ENCODE measurements around the gene PDE7B.

Gene PDE7B

DNA sequence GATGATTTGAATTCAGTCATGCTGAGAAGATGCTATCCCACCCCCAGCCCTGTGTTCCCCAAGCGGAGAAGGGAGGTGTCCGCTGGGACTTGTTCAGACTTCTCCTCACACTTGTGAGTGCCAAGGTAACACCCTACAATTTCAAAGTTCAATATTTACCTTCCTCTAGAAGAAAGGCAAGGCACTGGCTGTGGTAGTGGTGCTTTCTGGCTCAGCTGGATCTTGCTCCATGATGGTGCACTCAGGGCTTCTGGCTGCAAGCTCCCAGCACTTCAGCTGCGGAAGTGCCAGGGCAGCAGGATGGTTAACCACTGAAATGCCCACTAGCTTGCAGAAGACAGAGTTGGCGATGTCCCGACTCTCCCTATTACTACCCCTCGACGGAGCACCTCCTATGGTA is 263.2 kb downstream of the PDE7B start:
- H3K4me3 ChIP-seq (replicated peaks; ENCODE audit: low read depth, low read length), result no peak overlapping the region
- DNase-seq (ENCODE audit: extremely low read depth, insufficient read length), result no peak
- TF ChIP-seq CTCF (IDR thresholded peaks at IDR 0.05; ENCODE audit: insufficient read depth, low read length, poor library complexity, severe bottlenecking), result no peak
- H3K36me3 ChIP-seq (ENCODE audit: control insufficient read depth, insufficient read depth, low read length), result no peaks in the 10 kb centered on the region
- no peaks in the 10 kb centered on the region; the same call in none of the 2 replicates for H3K27me3 ChIP-seq (replicated peaks; ENCODE audit: control insufficient read depth, insufficient read depth, low read length)

DNA sequence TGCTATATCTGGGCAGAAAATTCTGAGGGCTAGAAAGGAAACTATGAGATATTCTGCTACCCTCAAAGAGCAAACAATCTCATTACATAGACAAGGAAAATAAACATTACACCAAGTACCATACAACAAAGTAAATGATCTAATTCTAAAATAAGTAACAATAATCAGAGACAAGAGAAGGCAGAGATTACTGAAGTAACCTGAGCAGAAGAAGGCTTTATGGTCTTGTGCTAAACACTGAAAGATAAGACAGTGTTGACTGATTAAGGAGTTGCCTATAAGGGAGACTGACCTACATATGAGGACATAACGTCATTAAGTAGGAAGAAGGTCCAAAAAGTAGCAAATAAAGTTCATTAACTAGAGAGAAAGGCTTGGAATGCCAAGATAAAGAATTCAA is 264.4 kb downstream of the PDE7B start:
- no peak for TF ChIP-seq CTCF (IDR thresholded peaks at IDR 0.05; ENCODE audit: insufficient read depth, low read length, poor library complexity, severe bottlenecking)
- Histone ChIP-seq H3K36me3 (ENCODE audit: control insufficient read depth, insufficient read depth, low read length) (no peaks in the 10 kb centered on the region), H3K27me3 (replicated peaks; ENCODE audit: control insufficient read depth, insufficient read depth, low read length) (no peaks in the 10 kb centered on the region), H3K4me3 (replicated peaks; ENCODE audit: low read depth, low read length) (no peak overlapping the region)
- DNase-seq (ENCODE audit: extremely low read depth, insufficient read length), result no peak

- no peak for TF ChIP-seq CTCF (IDR thresholded peaks at IDR 0.05; ENCODE audit: insufficient read depth, low read length, poor library complexity, severe bottlenecking)
- Histone ChIP-seq H3K4me3 (replicated peaks; ENCODE audit: low read depth, low read length) (no peak overlapping the region), H3K27me3 (replicated peaks; ENCODE audit: control insufficient read depth, insufficient read depth, low read length) (no peaks in the 10 kb centered on the region), H3K36me3 (ENCODE audit: control insufficient read depth, insufficient read depth, low read length) (no peaks in the 10 kb centered on the region)
- no peak for DNase-seq (ENCODE audit: extremely low read depth, insufficient read length)
Measured at GRCh38 chr6:136117081-136117480, 265.6 kb downstream of the PDE7B start.

- Histone ChIP-seq H3K36me3 (ENCODE audit: control insufficient read depth, insufficient read depth, low read length) (no peaks in the 10 kb centered on the region), H3K4me3 (replicated peaks; ENCODE audit: low read depth, low read length) (no peak overlapping the region), H3K27me3 (replicated peaks; ENCODE audit: control insufficient read depth, insufficient read depth, low read length) (no peaks in the 10 kb centered on the region)
- DNase-seq (ENCODE audit: extremely low read depth, insufficient read length), result no peak
- TF ChIP-seq CTCF (IDR thresholded peaks at IDR 0.05; ENCODE audit: insufficient read depth, low read length, poor library complexity, severe bottlenecking), result no peak
Measured at GRCh38 chr6:136118787-136119186, 267.3 kb downstream of the PDE7B start.

- Histone ChIP-seq H3K36me3 (ENCODE audit: control insufficient read depth, insufficient read depth, low read length) (no peaks in the 10 kb centered on the region), H3K4me3 (replicated peaks; ENCODE audit: low read depth, low read length) (no peak overlapping the region), H3K27me3 (replicated peaks; ENCODE audit: control insufficient read depth, insufficient read depth, low read length) (no peaks in the 10 kb centered on the region)
- DNase-seq (ENCODE audit: extremely low read depth, insufficient read length), result no peak
- no peak for TF ChIP-seq CTCF (IDR thresholded peaks at IDR 0.05; ENCODE audit: insufficient read depth, low read length, poor library complexity, severe bottlenecking)
Measured at GRCh38 chr6:136123468-136123867, 272.0 kb downstream of the PDE7B start.

- DNase-seq (ENCODE audit: extremely low read depth, insufficient read length), result no peak
- Histone ChIP-seq H3K4me3 (replicated peaks; ENCODE audit: low read depth, low read length) (no peak overlapping the region), H3K27me3 (replicated peaks; ENCODE audit: control insufficient read depth, insufficient read depth, low read length) (no peaks in the 10 kb centered on the region; the same call in 1 of the 2 replicates), H3K36me3 (ENCODE audit: control insufficient read depth, insufficient read depth, low read length) (no peaks in the 10 kb centered on the region)
- no peak for TF ChIP-seq CTCF (IDR thresholded peaks at IDR 0.05; ENCODE audit: insufficient read depth, low read length, poor library complexity, severe bottlenecking)
Measured at GRCh38 chr6:136125585-136125984, 274.1 kb downstream of the PDE7B start.

Measured in GM06990 (cell line).